Activated naive CD4-positive, alpha-beta T cell treated with anti-CD3 and anti-CD28 coated beads, Interleukin-2, amount 50 U/mL, for 16 hours (primary cell): Measurements from ENCODE around the gene METTL17.
"Not testable (repeated sequence)": the region's sequence is repeated elsewhere in the genome, so short reads cannot be mapped to it uniquely, and the experiment has no call there.

Source experiments
- DNase-seq: peaks from one replicate; pipeline ENCODE4 v3.0.0-alpha.2; 2020

The METTL17 gene

DNA sequence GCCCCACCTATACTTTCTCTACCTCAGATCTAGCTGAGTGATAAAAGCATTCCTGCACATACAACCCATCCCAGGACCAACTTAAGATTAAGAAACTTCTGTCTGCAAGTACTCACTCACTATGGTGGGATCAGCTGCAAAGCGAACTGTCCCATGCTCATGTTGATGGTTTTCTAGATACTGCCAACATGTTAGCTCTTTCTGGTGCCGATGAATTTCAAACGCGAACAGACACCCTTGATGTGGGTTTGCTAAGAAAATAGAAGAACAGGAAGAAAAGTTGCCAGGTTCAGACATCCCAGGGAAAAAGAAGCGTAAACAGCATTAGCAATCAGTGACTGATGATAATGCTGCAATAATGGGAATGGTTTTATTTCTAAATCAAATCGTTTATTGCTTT lies 7.8 kb downstream of the METTL17 start:
- no peak for DNase-seq

DNA sequence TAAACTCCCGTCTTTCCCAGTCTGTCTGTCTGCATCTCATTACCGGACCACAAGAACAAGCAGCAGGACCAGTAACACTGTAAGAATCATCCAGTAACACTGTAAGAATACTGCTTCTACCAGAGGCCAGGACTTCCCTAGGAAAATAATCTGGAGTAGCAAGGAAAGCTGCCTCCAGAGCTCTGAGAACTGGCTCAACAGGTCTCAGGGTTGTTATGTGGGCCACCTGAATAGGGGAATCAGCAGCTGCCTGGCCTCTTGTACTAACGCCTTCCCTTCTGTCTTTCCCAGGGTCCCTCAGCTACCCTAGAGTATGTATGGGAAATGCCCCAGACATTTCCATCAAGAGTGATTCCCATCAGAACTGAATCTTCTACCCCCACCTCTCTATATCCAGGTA lies 8.4 kb downstream of the METTL17 start:
- no peak for DNase-seq

DNA sequence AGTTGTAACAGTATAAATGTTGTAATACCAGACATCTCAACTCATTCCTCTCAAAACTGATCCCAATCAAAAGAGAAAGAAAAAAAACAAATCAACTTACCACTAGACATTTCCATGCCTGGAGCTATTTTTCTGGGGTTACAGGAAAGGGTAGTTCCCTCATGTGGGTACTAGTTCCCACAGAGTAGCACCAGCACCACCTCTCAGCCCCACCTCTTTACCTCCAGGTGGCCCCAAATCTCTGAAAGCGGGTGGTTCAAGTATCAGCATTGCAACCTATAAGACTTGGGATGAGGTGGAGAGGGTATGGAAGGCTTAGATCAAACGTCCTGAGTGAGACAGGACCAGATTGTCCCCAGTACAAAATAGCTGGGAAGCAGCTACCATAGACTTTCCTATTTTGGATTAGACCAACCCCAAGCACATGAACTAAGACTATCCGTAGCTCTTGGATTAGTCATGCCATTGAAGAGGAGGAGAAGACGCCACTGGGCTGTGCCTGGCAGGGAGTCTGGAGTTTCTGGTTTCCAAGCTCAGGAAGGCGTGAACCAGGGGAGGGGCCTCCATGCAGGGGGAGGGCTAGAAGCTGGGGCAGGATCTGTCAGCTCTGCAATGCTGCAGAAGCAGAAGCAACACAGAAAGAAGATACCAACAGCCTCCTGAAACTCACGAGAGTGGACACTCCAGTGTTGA lies 9.0 kb downstream of the METTL17 start, which contains the start of gene SLC39A2:
Gene SLC39A2 (plus strand): TSS at position 620 of the 693 bp plus-strand sequence. CDS start 154 bp downstream, outside the sequence.
- no peak for DNase-seq

DNA sequence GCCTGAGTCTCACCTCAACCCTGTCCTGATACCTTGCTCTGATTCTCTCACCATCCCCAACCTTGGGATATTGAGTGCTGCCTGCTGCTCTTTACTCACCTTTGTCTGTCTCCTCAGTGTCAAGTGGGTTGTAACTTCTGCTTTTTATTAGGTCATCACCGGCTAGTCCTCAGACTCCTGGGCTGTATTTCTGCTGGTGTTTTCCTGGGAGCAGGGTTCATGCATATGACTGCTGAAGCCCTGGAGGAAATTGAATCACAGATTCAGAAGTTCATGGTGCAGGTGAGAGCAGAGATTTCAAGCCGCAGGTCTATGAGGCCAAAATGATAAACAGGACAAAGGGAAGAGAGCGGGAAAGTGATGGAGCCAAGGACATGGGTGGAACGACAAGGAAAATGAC lies 9.8 kb downstream of the METTL17 start:
- no peak for DNase-seq

DNA sequence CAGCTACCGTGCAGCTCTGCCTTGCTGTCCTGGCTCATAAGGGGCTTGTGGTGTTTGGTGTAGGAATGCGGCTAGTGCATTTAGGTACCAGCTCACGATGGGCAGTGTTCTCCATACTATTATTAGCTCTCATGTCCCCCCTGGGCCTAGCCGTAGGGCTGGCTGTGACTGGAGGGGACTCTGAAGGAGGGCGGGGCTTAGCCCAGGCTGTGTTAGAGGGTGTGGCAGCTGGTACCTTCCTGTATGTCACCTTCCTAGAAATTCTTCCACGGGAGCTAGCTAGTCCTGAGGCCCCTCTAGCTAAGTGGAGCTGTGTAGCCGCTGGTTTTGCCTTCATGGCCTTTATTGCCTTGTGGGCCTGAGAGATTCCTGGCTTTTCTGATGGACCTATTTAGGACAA lies 11.4 kb downstream of the METTL17 start:
- no peak for DNase-seq

DNA sequence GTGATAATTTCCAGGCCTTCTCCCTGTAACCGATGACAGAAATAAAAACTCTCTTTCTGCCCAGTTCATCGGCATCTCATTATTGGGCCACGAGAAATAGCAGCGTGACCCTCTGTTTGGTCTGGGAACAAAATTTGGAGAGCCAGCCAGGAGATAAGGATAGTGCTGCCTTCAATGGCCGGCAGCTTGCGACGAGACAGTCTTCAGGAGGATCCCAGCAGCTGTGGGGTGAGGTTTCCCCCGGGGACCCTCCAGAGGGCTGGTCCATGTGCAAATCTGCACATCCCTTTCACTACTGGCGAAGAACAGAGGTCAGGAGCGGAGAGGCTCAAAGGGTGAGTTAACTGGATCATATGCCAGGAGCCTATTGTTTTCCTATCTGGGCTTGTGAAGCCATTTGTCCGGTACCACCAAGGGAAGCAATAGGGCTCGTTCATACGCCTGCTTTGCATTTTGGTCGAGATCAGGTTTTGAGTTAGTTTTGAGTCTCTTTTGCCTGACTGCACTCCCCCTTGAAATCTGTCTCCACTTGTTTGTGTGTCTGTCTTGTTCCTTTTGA lies 14.1 kb downstream of the METTL17 start:
- DNase-seq = no peak

DNA sequence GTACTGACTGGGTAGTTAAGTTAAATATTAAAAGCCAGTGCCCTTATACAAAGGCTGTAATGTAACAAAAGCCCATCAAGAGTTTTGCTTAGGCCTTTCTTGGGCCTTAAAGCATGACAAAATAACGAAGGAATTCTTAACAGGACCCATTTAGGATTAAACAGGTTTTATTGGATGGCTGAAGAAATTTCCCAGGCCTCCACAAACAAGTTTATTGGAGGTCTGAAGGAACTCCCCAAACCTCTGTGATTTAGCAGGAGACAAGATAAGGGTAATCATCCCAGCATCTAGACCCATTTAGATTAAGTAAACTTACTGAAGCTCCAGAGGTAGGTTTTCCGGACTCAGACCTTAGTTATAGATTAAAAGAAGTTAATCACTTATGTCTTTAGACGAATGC lies 19.9 kb downstream of the METTL17 start:
- not testable (repeated sequence) for DNase-seq

DNA sequence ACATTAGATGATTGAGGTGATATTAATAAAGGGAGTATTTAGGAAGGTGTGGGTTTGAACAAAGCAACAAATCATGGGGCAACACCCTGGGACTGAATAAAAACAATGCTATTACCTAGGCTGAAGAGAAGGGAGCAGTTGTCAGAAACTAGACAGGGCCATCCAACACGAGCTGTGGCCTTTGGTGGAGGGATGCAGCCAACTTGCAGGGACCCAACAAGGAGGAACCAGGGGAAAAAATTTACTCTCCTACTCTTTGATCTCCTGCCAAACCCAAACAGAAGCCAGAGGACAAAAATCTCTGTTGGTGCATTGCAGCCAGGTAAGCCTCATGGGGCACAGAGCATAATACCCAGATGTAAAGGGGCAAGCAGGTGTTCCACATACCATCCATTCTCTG lies 21.4 kb downstream of the METTL17 start:
- no peak for DNase-seq

DNA sequence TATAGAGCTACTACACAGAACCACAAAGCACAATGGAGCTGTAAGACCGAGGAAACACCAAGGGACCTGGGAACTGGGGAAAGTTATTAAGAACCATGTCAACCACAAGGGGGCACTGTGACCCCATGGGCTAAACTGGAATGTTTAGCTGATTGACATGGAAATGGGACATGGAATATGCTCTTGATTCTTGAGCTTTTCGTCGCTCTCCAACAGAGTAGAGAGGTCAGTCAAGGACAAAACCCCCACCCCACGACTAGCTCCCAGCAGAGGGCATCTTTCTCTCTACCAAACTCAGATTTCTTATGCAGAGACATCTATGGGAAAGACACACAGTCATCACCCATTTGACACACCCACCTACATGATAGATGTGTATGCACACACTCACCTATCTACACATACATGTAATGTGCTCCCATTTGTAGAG lies 25.0 kb downstream of the METTL17 start:
- peak; percentile 79 for DNase-seq

DNA sequence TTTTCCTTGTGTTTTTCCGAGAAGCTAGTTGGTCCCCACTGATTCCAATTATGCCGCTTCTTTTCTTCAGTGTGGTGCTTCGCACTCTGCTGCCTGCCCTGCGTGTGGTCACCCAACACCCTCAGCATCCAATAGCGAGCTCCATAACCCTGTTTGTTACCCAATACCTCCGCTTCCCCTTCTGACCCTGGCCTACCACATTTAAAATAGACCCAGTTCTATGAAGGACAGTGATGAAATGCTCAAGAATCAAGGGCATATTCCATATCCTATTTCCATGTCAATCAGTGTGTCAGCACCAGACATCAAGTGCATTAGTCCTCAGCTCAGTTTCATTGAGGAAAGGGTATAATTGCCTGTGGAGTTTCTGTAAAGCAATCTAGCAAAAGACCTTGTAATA lies 25.5 kb downstream of the METTL17 start:
- DNase-seq = no peak

DNA sequence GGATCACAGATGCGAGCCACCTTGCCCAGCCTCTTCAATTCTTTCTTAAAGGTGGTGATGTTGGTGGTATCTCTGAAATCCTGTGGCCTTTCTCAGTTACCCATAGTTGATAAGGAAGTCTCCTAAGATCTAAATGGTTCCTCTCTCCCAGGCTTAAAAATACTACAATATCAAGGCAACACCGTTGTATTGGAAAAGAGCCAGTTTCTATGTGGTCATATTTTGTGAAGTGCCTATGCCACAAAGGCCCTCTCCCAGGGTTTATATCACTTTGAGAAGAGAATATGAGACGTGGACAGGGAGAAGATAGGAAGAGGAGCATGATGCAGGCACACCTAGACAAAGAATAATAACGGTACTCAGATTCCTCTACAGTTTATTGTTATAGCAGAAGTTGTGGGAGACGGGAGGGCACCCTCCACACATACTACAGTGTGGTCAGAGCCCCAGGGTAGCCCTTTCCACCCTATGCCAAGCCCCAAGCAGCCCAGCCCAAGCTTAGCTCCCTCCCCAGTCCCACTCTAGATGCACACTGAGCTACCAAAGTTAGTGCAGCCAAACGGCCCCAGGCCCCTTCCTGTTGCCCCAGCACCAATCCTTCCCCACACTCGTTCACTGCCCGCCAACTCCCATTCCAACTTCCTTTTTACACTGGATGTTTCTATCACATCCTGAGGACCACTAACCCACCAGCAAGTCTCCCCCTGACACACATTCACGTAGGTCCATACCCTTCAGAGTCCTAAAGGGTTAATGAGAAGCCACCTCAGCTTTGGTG lies 26.8 kb downstream of the METTL17 start:
- no peak for DNase-seq

DNA sequence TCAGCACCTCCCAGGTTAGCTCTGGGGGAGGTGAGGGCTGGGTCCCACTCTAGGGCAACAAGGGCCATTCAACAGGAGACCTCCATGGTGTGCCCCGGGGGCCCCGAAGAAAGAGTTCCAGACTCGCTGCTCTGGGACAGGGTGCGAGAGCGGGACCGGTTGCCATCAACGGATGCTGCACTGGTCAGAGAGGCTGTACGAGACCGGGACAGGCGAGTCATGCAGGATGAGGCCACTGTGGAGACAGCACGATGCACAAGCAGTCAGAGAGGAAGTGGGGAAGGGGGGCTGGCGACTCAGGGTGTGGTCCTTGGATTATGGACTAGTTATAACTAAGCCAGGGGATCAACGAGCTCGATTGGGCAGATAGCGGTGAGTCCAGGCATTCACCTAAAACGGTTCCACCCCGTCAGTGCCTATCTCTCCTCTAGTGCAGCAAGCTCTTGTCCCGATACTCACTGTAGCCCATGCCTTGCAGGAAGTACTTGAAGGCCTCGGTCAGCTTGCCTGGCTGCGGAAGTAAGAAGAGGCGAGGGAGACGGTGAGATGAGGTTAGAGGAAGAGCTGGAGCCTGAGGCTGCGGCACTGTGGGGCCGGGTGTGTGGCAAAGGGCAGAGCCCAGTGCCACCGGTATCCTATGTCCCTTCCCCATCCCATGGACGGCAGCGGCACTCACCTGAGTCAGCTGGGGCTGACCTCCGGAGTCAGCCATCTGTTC lies 27.9 kb downstream of the METTL17 start:
- no peak for DNase-seq

DNA sequence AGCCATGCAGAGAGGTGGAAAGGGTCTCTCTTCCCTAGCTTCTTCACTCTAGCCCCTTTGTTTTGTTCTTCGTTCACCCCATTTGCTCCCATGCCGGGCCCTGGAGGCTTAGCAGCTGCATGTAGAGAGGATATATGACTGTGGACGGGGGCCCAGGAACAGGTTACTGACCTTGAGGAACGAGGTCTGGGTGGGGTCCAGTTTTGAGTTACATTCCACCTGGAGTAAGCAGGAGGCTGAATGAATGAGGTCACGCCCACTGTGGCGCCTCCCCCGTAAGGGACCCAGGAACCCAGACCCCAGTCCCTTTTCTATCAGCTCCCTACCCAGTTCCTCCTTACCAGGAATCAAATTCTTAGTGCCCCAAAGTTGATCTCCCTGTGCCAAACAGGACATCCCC lies 28.5 kb downstream of the METTL17 start:
- no peak for DNase-seq

DNA sequence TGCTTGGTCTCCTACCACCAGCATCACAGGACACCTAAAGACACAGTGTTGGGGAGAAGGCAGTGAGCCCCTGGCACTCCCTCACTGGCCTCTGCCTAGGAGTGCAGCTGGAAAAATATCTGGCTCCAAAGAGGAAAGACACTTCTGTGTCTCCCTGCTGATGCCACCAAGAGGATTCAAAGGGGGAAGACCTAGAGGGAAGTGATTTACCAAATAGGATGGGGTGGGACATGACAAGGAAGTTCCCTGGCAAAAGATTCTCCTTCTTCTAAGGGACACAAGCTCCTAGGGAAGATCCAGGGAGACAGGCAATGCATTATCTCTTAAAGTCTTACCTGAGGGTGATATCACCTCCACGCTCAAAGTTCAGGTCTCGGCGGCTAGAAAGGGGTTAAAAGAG lies 29.0 kb downstream of the METTL17 start:
- no peak for DNase-seq

DNA sequence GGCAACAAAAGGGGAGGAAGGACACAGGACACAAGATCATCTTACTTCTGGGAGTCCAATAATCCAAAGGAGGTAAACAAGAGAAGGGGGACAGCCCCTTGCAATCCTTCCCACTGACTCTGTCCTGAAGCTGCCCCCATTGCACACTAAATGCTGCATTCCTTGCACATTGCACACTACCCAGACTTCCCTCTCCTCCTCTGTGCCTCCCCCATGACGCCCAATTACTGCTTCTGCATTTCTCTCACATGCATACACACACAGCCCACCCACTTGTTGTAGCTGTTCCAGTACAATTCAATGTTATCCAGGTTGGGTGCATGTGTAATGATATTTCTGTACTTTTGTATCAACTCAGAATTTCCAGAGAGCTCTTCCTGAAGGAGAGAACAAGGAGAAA lies 29.6 kb downstream of the METTL17 start:
- no peak for DNase-seq

DNA sequence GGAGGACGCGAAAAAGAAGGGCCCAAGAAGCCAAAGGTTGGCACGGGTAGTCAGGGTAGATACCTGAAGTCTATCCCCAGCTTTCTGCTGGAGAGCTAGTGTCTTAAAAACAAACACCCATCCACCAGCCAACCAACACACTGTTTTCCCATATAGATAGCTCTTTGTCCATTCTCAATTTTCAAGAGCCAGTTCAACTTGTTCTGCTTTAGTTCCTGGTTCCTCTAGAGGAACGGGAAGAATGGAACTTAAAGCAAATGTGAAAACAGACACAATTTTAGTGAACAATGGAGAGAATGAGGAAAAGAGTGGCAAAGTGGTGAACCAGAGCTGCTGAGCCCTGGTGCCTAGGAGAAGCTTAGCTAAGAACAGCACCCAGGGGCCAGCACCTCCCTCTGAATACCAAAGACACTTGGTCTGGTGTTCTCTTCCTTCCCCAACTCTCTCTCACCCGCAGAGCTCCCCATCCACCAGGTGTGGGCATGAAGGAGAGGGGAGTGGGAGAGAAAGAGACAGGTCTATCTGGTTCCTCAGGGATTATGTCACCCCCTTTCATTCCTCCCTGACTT lies 31.3 kb downstream of the METTL17 start:
- no peak for DNase-seq

DNA sequence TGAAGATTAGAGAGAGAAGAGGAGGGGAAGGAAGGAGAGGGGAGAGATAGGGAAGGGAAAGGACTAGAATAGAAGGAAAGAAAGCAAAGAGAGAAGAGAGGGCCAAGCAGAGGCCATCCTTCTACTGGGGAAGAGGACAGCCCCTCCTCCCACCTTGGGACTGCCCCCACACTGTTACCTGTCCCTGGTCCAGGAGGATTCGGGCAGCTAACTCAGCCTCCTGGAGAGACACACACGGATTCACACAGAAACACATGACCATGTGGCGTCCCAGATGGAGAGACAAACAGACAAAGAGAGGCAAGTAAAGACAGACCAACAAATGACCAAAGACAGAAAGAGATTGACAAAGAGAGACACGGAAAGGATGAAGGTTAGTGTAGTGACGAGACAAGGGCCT lies 32.9 kb downstream of the METTL17 start:
- DNase-seq = no peak

DNA sequence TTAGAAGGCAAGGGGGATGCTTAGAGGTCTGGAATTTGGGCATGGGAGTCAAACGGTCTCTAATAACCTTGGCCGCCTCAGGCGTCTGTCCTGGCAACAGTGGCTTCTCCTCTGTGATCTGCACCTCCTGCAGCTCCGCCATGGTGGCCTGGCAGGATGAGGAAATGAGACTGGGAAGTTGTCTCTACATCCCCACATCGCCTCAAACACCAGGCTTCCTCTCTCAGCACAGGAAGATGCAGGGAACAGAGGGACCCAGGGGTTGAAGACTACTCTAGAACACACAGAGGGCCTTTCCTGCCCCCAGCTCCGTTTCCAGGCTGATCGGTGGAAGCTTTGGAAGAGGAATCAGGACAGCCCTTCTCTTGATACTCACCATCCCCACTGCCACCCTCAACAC lies 33.4 kb downstream of the METTL17 start:
- DNase-seq = no peak

DNA sequence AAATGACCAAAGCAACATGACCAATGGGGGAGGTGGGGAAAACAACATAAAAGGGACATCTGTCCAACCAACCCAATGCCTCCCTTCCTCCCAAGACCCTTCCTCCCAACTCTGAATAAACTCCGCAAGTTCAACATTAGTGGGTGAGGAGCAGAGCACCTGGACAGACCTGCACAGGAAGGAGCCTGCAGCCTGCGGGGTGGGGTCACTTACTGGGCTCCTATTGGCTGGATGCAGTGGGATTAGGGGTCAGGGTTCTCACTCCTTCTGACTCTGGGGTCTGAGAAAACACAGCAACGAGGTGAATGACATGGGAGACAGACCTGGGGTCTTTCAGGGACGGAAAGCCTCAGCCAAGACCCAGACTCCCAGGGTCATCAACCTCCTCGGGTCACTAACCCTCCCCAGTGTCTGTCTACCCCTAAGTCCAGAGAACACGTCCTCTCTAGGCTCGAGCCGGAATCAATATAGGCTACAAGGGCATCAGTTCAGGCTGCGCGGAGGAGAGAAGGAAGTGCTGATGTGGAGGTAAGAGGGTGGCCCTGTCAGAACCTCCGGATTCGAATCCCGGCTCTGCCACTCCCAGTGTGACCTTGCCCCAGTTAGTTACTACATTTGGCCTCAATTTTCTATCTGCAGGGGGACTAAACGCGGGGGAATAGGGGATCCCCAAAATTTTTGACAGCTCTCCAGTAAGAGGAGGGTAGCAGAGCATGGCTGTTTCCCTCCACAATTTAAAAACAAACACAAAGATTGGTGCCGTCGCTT lies 34.2 kb downstream of the METTL17 start:
- peak; percentile 18 for DNase-seq

DNA sequence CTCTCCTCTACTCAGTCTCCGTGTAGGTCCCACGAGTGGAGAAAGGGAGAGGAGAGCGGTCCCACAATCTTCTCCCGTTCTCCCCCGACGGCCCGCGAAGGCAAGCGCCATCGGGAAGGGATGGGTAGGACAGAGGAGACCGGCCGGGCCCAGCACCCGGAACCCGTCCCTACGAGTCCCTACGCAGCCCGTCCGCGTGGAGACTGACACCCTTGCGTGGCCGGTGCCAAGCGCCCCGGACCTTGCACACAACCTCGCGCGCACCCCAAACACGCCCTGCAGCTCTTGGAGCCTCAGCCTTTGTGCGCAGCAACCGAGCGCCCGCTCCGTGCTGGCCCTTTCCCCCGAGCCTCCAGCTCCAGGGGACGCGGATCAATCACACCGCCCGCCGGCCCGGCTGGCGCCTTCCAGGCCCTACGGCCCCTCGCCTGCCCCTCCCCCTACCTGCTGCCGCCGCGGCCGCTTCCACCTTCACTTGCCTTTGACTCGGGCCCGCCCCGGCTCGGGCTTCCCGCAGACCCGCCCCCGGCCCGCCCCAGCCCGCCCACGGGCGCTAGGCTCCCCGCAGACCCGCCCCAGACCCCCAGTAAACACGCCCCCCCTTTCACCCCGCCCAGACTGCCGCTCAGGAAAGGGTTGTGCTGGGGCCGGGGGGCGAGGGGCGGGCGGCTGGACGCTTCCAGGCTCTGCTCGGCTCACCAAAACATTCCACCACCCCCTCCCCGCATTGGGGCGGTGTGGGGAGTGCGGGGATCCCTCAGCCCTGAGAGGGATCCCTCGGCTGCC lies 35.0 kb downstream of the METTL17 start, which contains the start of gene NDRG2:
Gene NDRG2 (minus strand): TSS at position 477 of the 786 bp plus-strand sequence. CDS start 1,746 bp downstream, outside the sequence.
- DNase-seq = peak; percentile 70
